Measurements from ENCODE around the gene CORO1C.

CORO1C gene

DNA sequence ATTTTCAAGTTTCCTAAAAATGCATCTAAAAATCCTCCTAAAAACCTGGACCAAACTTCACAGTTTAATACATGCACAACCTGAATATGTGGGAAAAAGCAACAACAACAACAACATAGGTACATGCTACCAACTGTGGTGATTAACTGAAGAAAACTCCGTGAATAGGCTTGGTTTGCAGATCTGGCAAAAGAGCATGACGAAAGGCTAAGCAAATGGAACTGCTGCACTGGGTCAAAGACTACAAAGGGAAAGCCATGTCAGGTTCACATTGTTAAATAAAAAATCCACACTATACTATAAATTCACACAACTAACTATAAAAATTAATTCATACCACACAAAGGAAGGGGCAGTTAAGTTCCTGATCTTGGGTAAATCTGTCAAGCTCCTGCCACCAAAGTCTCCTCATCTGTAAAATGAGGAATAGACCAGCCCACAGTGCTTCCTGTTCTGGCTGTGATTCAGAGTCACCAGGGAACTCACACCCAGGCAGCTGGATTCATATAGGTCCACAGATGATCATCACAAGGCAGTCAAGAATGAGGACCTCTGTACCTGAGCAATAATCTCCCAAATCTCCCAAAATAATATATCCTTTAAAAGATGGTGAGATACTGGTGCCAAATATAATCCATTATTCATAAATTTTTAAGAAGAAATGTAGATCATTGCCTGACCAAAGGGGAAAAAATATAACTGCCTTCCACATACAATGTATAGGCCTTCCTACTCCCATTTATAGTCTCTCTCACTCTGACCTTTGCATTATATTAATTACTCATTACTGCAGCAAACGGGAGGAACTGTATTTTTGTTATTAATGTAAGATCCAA lies 7.0 kb downstream of the CORO1C start:
- peak; percentile 79 for DNase-seq

DNA sequence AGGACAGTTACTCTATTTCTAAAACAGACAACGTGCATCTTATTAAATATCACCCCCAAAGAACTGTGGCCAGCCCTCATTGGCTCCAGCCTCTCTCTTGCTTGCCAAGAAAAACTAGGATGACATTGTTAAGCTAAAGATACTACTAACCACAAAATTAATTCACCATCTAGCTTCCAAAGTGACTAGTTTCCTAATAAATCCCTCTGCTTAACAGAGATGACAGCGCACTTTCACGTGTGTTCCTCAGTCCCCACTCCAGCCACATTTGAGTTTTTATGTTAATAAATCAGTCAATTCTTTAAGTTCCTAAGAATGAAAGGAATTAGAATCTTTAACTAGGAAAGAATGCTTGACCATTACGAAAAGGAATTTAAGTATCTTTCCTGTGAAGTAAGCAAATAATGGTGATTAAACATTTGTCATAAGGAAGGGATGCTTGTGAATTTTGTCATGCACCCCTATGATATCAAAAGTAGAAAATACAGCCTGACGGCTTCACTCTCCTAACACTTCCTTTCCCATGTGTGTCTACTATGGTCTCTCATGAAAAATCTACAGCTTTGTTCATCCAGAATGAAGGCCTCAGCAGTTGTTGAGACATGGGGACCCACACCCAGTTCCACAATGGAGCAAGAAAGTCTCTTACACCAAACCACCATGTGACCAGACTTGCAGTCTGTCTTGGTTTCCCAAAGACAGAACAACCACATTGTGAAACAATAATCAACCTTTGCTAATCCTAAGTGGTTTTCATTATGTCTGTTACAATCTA lies 8.1 kb downstream of the CORO1C start:
- peak; percentile 97 for DNase-seq

- DNase-seq = peak; percentile 38
Observed at GRCh38 chr12:108722463-108722862, 8.9 kb downstream of the CORO1C start.

- no peak for DNase-seq
Observed at GRCh38 chr12:108721824-108722223, 9.5 kb downstream of the CORO1C start.

GRCh38 chr12:108720757-108721514 lies 10.4 kb downstream of the CORO1C start:
- DNase-seq = peak; percentile 89

DNA sequence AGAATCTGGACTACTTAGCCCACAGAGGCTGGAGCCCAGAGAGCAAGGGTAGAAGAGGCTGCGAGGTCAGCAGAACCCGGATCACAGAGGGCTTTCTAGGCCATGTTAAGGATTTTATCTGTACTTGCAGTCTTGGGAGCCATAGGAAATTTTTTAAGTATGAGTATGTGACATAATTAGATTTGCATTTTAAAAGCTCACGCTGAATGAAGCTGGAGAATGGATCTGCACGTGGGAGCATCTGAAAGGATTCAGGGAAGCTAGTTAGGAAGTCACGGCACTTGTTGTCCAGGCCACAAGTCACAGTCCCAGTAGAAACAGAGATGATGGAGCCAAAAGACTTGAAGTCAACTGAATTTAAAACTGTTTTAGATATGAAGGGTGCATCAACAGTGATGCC lies 14.1 kb downstream of the CORO1C start:
- DNase-seq = peak; percentile 42

- DNase-seq = no peak
Observed at GRCh38 chr12:108714866-108715265, 16.5 kb downstream of the CORO1C start.

GRCh38 chr12:108713471-108713870 lies 17.8 kb downstream of the CORO1C start:
- no peak for DNase-seq

GRCh38 chr12:108712925-108713203 lies 18.5 kb downstream of the CORO1C start:
- DNase-seq = no peak

GRCh38 chr12:108712165-108712924 lies 19.0 kb downstream of the CORO1C start:
- DNase-seq = no peak

GRCh38 chr12:108711489-108712164 lies 19.7 kb downstream of the CORO1C start:
- no peak for DNase-seq

DNA sequence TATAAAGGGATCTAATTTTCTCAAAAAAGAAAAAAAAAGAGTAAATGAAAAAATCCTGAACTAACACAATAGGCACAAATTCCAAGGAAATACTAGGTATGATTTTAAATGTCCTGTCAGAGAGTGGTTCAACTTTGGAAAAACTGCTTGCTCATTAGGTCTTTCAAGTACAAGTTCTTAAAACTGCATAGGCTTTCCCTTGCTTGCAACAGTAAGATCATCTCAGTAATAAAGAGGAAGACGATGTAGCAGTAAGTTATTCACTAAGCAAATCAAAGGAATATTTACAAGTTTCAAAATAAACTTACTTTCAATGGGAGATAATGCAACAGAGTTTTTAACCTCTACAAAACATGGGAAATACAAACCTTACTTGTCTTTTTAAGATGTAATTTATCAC lies 21.6 kb downstream of the CORO1C start:
- DNase-seq = no peak

DNA sequence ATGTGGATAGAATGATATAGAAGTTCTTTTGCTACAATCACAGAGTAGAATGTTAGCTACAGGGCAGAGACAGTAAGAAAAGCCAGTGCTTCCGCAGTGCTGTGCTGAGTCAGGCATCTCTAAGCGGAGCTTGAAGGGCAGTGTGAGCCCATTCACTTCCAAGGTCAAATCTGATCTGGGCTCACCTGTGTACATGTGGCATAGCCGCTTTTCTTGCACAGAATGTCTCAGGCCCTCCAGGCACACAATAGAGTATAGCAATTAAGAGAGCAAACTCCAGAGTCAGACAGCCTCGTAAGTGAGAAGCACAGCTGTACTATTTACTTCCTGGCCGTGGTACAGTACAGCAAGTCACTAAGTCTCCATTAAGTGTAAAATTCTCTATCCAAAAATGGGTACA lies 26.8 kb downstream of the CORO1C start:
- DNase-seq = no peak

DNA sequence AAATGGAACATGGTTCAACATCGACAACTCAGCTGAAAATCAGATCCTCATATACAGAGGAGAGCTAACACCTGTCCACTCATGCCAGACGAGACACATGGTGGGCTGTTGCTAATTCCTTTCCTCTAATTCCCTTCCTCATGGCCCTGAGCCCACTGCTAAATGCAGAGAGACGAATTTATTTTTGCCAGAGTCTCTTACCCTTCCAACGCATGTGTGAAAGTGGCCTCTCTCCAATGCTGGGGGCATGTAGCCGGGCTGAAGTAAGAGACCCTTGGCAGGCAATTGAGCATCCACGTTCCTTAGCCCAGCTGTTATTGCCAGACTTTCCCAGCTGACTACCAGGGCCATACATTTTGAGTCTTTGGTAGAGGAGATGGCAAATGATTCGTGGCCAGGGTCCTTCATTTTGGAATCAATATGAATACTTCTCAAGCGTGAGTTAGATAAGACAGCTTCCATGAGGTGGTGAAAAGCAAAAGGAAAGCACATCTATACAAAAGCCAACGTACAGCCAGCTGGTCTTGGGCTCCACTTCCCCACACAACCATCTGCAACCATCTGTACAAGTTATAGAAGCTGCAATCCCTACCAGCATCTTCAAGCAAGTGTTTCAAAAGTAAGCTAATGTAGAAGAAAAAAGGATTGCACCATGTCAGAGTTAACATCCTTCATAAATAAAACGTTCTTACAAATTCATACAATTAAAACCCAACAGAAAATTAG lies 28.6 kb downstream of the CORO1C start:
- no peak for DNase-seq

DNA sequence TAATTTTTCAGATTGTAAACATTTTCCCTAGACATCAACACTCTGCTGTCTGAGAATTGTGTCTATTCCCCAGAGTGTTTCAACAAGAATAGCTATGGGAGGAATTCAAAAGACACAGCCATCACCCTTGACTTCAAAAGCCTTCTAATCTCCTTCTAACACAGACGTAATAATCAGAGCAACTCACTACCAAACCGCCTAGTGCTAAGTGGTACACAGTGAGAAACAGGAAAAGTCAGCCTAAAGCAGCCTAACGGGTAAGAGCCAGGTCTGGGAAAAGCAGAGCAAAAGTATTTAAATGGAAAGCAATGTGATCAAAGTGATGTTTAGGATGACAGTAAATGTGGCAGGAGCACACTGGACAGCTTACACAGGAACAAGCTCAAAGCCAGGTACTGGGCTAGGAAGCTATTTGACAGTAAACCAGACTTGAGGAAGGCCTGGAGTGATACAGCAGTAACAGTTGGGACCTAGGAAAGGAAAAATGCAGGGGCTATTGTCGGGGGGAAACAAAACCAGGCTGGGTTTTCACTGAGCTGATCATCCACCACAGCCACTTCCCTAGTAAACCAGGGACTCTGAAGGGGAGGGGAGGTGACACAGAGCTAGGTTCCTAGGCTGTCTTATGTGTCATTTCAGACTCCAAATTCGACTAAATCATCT lies 29.4 kb downstream of the CORO1C start:
- DNase-seq = peak; percentile 59

DNA sequence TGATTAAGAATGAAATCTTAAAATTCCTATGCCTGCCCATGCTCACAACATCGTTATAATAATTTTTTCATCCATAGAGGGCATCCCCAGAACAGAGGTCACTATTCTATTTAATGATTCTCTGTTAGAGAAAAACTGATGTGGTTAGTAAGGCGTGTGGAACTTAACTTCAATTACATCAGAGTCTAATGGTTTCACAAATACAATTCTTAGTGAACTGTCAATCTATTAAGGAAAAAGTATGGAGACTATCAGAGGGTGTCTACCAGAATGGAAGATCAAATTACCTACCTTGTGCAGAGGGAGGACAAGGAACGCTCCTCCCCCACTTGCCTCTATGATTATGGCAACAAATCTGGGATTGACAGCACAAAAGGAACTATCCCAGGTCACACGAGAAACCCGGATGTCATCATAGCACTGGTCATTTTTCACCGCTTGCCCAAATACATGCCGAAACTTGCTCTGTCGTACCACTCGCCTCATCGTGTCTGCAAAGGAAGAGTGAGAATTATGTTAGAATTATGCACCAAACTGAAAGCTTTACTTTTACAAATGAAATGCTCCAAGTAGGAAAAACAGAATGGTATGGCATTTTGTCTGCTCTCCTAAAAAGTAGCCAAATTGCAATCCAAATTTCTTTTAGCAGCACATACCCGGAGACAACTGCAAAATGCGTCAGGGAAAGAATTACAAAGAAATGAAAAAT lies 30.3 kb downstream of the CORO1C start:
- no peak for DNase-seq

DNA sequence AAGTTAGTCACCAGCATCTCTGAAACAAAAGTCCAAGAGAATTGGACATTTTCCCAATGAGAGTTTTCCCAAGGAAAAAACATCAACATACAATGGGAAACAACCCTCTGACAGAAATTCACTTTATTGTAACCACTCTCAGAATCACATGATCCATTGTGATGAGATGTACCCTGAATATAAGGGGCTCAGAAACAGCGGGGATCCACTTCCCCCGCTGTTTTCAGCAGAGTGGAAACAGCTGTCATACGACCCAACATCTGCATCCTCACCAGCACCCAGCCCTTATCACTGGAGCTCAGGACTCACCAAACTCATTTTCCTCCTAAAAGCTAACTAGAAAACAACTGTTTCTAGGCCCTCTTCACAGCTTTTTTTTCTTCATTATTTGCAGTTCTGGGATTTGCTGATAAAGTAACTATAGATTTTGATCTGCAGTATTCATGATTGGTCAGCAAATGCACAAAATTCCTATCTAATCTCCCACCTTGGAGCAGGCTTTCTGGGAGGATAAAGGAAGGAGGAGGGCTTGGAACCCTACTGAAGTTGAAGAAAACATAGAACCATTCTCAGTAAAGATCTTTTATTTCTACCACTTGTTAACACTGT lies 31.3 kb downstream of the CORO1C start:
- no peak for DNase-seq

GRCh38 chr12:108697905-108698304 lies 33.4 kb downstream of the CORO1C start:
- DNase-seq = no peak

DNA sequence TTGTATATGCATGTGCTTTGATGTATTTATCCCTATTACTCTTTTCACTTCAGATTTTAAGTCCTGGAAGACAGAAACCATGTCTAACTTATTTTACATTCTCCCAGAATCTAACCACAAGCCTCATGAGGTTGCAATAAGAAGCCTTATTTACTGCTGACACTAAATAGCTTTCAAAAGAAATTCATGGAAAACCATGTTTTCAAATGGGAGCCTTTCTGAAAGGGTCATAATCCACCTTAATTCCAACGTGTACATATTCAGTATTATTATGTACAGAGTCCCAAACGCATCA lies 34.4 kb downstream of the CORO1C start:
- DNase-seq = no peak
